Measurements from ENCODE around the gene XPNPEP2.

Gene XPNPEP2

DNA sequence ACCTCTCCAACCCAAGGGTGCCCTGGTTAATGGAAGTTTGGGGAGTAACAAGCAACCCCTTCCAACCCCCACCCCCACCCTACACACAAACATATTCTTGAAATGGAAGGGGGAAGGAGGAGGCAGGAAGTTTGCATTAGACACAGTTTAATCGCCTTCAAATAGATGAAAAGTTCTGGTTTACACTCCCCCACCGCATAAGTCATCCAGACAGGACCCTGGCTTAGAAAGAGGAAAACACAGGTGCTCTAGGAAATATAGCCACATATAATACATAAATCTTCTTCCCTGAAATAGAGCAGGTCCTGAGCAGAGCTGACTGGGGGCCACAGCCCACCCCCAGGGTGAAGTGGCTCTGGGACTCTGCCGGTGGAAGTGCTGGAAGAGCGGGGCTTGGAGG, 66.0 kb downstream of the XPNPEP2 start:
- no peak for DNase-seq

DNA sequence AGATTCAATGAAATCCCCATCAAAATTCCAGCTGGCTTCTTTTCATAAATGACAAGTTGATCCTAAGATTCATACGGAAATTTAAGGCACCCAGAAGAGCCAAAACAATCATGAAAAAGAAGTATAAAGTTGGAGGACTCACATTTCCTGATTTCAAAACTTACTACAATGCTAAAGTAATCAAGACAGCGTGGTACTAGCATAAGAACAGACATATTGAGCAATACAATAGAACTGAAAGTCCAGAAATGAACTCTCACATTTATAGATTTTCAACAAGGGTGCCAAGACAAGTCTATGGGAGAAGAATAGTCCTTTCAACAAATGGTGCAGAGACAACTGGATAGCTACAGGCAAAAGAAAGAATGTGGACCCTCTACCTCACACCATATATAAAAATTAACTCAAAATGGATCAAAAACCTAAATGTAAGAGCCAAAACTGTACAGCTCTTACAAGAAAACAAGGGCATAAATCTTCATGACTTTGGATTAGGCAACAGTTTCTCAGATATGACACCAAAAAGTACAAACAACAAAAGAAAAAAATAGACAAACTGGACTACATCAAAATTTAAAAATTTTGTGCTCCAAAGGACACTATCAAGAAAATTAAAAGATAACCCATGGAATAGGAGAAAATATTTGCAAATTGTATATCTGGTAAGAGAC, 69.5 kb downstream of the XPNPEP2 start:
- no peak for DNase-seq

- DNase-seq: no peak
Measured at GRCh38 chrX:129808829-129809796, 70.3 kb downstream of the XPNPEP2 start.

DNA sequence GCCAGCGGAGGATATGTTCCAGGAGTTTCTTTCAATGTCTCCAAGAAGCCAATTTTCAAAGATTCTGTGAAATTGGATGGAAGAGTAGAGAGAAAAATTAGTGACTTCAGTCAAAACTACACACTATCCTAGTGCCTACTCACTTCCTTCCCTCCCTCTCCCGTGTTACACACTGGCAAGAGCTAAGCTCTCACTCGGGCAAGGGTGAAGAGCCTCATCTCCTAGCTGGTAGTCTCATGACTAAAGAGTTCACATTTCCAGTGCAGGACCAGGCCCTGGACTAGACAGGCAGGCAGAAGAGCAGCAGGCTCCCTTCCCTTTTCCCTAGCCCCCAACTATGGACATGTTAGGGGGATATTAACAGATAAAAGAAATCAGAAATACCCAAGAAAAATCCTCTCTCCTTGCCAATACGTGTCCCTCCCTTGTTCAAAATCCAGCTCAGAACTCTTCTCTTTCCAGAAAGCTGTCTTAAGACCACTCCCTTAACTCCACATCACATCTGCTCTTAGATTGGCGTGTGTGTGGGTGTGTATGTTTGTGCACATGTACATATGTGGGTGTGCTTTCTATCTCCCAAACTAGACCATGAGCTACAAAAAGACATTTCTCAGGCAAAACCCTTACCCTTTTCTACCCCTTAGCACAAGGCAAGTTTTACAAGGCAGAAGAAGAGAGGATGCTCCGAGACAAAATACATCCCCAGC, 75.0 kb downstream of the XPNPEP2 start:
- DNase-seq: no peak

- no peak for DNase-seq
Measured at GRCh38 chrX:129818123-129818522, 79.3 kb downstream of the XPNPEP2 start.
